Measurements from ENCODE around the gene CHKB. TPM values are rescaled to one million over a fixed set of nuclear protein-coding genes. Genes with fewer than 3 reads are reported as not detected.

CHKB gene
- total and polyA plus RNA-seq, 2 of the 4 experiments (the other 2 are of a cell fraction) = 8.1 to 36.9 TPM

- Histone ChIP-seq H2AK9ac (replicated peaks; ENCODE audit: low read depth, low read length, poor library complexity) (no peak overlapping the region), H3K27ac (ENCODE audit: insufficient read depth, low read length) (no peak overlapping the region), H2BK5ac (ENCODE audit: low read depth, low read length, poor library complexity, severe bottlenecking) (no peak overlapping the region), H4K20me1 (ENCODE audit: insufficient read depth, low read length) (no peaks in the 10 kb centered on the region), H2BK15ac (ENCODE audit: low read depth, low read length) (no peak overlapping the region), H4K8ac (ENCODE audit: low read depth in 2 of 2, low read length in 2 of 2) (no peak overlapping the region), H3K9me3 (ENCODE audit: control insufficient read depth, insufficient read depth, low read length) (no peaks in the 10 kb centered on the region), H3K14ac (replicated peaks; ENCODE audit: low read depth, low read length) (no peak overlapping the region), H3K4me3 (ENCODE audit: insufficient read depth, low read depth, low read length) (no peak overlapping the region), H3K79me1 (ENCODE audit: low read depth in 1 of 2, low read length in 2 of 2) (no peaks in the 10 kb centered on the region), H4K91ac (ENCODE audit: insufficient read depth, low read depth, low read length) (no peak overlapping the region), H2BK120ac (ENCODE audit: low read depth, low read length) (no peak overlapping the region), H4K5ac (ENCODE audit: low read depth, low read length) (no peak overlapping the region), H2AK5ac (ENCODE audit: low read depth, low read length) (no peak overlapping the region), H3K27me3 (ENCODE audit: control insufficient read depth, insufficient read depth, low read length) (peaks cover 31% of the 10 kb centered on the region), H3K23ac (ENCODE audit: low read depth, low read length) (no peak overlapping the region), H3K18ac (ENCODE audit: low read depth, low read length) (no peak overlapping the region), H3K56ac (ENCODE audit: extremely low read depth, insufficient read depth, low read length) (no peak overlapping the region), H3K4me2 (ENCODE audit: low read depth, low read length) (no peak overlapping the region), H2AFZ (replicated peaks; ENCODE audit: low read length, poor library complexity) (no peak overlapping the region), H3K4ac (ENCODE audit: low read depth, low read length) (no peak overlapping the region), H3K9ac (ENCODE audit: low read depth, low read length) (no peak overlapping the region), H3K9me1 (ENCODE audit: insufficient read depth, low read length) (0 out of 2 replicates have a peak, but pooled peaks cover 4% of the 10 kb centered on the region), H3K4me1 (ENCODE audit: control insufficient read depth, insufficient read depth, low read length) (no peaks in the 10 kb centered on the region), H2BK20ac (ENCODE audit: low read depth, low read length) (no peak overlapping the region), H3K36me3 (ENCODE audit: control insufficient read depth, insufficient read depth, low read length) (no peaks in the 10 kb centered on the region)
- no TSS peak for BruUV-seq (replicated peaks)
- intact Hi-C loops (cut with micrococcal nuclease) = no loop called here
- TF ChIP-seq CEBPB (IDR thresholded peaks at IDR 0.05; ENCODE audit: low read depth, low read length) (no peak), CHD1 (IDR thresholded peaks at IDR 0.05; ENCODE audit: low read depth, low read length) (no peak), NFE2L2 (IDR thresholded peaks at IDR 0.05; ENCODE audit: low read depth, low read length) (no peak), USF2 (IDR thresholded peaks at IDR 0.05; ENCODE audit: low read depth, low read length) (no peak), FOS (IDR thresholded peaks at IDR 0.05; ENCODE audit: low read depth, low read length) (no peak), CTCF (conservative IDR thresholded peaks at IDR 0.05; ENCODE audit: low read depth, low read length) (no peak), MXI1 (IDR thresholded peaks at IDR 0.05; ENCODE audit: borderline replicate concordance, low read depth, low read length) (no peak), BHLHE40 (IDR thresholded peaks at IDR 0.05; ENCODE audit: low read depth, low read length) (no peak), MAFK (IDR thresholded peaks at IDR 0.05; ENCODE audit: low read depth, low read length) (no peak), RAD21 (IDR thresholded peaks at IDR 0.05; ENCODE audit: low read length) (no peak), RCOR1 (IDR thresholded peaks at IDR 0.05; ENCODE audit: insufficient replicate concordance, low read length) (no peak), POLR2A (IDR thresholded peaks at IDR 0.05; ENCODE audit: low read depth, low read length) (no peak), MAZ (IDR thresholded peaks at IDR 0.05; ENCODE audit: borderline replicate concordance, low read depth, low read length) (no peak), ELK1 (IDR thresholded peaks at IDR 0.05; ENCODE audit: borderline replicate concordance, low read depth, low read length) (no peak)
- POLR2A ChIA-PET (ENCODE audit: unreplicated experiment) = no interaction called here
- in situ Hi-C loops (cut with MboI; ENCODE audit: low sequenced_read_pairs) = no loop called here
- WGBS, 2 experiments (ENCODE audit: extremely low coverage in 2 of 2, insufficient read length in 1 of 2) = no CpG with 5 or more reads among the region's 3 CpGs
- no peak for ATAC-seq (ENCODE audit: low read depth)
- no peak for DNase-seq
- CTCF ChIA-PET = interaction anchor here (0.6 to 1.2 kb wide), 3 partner anchors 51 to 87 kb away, joined by 3 to 4 read pairs (median 3); no protein-coding TSS in a partner anchor
- dilution Hi-C loops (cut with HindIII; ENCODE audit: low sequenced_read_pairs, unreplicated experiment) = no loop called here
Observed at GRCh38 chr22:50560034-50560433, 22.6 kb downstream of the CHKB start.
